Measurements from ENCODE around the gene NBAS.

DNA sequence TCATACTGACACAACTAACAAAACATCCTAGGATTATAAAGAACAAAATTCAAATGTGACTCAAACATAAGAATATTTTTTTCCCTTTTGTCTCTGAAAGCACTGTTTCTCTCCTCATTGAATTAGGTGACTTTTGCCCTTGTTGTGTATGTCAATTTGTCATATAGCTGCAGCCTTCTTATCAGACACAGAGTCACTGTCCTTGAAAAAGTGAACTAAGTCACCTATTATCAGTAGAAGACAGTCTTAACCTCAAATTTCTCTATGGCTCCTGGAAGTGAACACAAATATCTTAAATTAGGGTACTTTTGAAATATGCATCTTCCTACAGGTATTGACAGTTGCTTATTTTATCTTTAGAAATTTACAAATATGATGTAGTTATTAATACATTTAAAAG, 360.6 kb downstream of the NBAS start:
- TF ChIP-seq FOXP2 (optimal IDR thresholded peaks at IDR 0.05; ENCODE audit: borderline replicate concordance, extremely low read depth, extremely low read length, insufficient read depth) (no peak), POLR2AphosphoS5 (IDR thresholded peaks at IDR 0.05; ENCODE audit: low read depth, low read length) (no peak), TAF1 (IDR thresholded peaks at IDR 0.05; ENCODE audit: borderline replicate concordance, insufficient read depth, low read length) (no peak), SIN3A (IDR thresholded peaks at IDR 0.05; ENCODE audit: borderline replicate concordance, insufficient read depth, low read length) (no peak)
- TF ChIP-seq, protein P1, sequence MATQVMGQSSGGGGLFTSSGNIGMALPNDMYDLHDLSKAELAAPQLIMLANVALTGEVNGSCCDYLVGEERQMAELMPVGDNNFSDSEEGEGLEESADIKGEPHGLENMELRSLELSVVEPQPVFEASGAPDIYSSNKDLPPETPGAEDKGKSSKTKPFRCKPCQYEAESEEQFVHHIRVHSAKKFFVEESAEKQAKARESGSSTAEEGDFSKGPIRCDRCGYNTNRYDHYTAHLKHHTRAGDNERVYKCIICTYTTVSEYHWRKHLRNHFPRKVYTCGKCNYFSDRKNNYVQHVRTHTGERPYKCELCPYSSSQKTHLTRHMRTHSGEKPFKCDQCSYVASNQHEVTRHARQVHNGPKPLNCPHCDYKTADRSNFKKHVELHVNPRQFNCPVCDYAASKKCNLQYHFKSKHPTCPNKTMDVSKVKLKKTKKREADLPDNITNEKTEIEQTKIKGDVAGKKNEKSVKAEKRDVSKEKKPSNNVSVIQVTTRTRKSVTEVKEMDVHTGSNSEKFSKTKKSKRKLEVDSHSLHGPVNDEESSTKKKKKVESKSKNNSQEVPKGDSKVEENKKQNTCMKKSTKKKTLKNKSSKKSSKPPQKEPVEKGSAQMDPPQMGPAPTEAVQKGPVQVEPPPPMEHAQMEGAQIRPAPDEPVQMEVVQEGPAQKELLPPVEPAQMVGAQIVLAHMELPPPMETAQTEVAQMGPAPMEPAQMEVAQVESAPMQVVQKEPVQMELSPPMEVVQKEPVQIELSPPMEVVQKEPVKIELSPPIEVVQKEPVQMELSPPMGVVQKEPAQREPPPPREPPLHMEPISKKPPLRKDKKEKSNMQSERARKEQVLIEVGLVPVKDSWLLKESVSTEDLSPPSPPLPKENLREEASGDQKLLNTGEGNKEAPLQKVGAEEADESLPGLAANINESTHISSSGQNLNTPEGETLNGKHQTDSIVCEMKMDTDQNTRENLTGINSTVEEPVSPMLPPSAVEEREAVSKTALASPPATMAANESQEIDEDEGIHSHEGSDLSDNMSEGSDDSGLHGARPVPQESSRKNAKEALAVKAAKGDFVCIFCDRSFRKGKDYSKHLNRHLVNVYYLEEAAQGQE (IDR thresholded peaks at IDR 0.05; ENCODE audit: insufficient read depth in 1 of 2, low read depth in 2 of 2, low read length in 2 of 2) = no peak

All from PFSK-1 (cell line).